Measurements from ENCODE around the gene SPN. TPM values are rescaled to one million over a fixed set of nuclear protein-coding genes. Genes with fewer than 3 reads are reported as not detected.
A peak's percentile ranks its signal among the peaks of the same experiment; 100 is the strongest.
"Not testable (repeated sequence)": the region's sequence is repeated elsewhere in the genome, so short reads cannot be mapped to it uniquely, and the experiment has no call there.

SPN gene
- total RNA-seq, 1 donor from 2014 or later = not detected

GRCh38 chr16:29645694-29646187 is 17.3 kb upstream of the SPN start:
- DNase-seq (ENCODE audit: low read depth) = peak; percentile 17

- no peak for DNase-seq (ENCODE audit: low read depth)
Measured at GRCh38 chr16:29646947-29647346, 16.1 kb upstream of the SPN start.

- no peak for DNase-seq (ENCODE audit: low read depth)
Measured at GRCh38 chr16:29649588-29650494, 13.2 kb upstream of the SPN start.

GRCh38 chr16:29650771-29651170 is 12.3 kb upstream of the SPN start:
- DNase-seq (ENCODE audit: low read depth) = no peak

GRCh38 chr16:29651774-29652349 is 11.2 kb upstream of the SPN start:
- DNase-seq (ENCODE audit: low read depth) = no peak

- no peak for DNase-seq (ENCODE audit: low read depth)
Measured at GRCh38 chr16:29653471-29653870, 9.6 kb upstream of the SPN start.

- DNase-seq (ENCODE audit: low read depth) = not testable (repeated sequence)
Measured at GRCh38 chr16:29653890-29654289, 9.2 kb upstream of the SPN start.

- no peak for DNase-seq (ENCODE audit: low read depth)
Measured at GRCh38 chr16:29656688-29657523, 6.1 kb upstream of the SPN start.

- DNase-seq (ENCODE audit: low read depth) = no peak
Measured at GRCh38 chr16:29658705-29659104, 4.3 kb upstream of the SPN start.

- DNase-seq (ENCODE audit: low read depth) = no peak
Measured at GRCh38 chr16:29662000-29662728, 883 bp upstream of the SPN start.

- DNase-seq (ENCODE audit: low read depth) = no peak
Measured at GRCh38 chr16:29662729-29663015, 375 bp upstream of the SPN start.

GRCh38 chr16:29663807-29664090 is 702 bp downstream of the SPN start:
- no peak for DNase-seq (ENCODE audit: low read depth)

- no peak for DNase-seq (ENCODE audit: low read depth)
Measured at GRCh38 chr16:29664091-29664921, 1.3 kb downstream of the SPN start.

GRCh38 chr16:29665294-29666077 is 2.4 kb downstream of the SPN start:
- no peak for DNase-seq (ENCODE audit: low read depth)

GRCh38 chr16:29667322-29667610 is 4.2 kb downstream of the SPN start:
- not testable (repeated sequence) for DNase-seq (ENCODE audit: low read depth)

- no peak for DNase-seq (ENCODE audit: low read depth)
Measured at GRCh38 chr16:29667755-29668154, 4.7 kb downstream of the SPN start.

GRCh38 chr16:29668267-29668666 is 5.2 kb downstream of the SPN start:
- DNase-seq (ENCODE audit: low read depth) = no peak

GRCh38 chr16:29673501-29673900 is 10.5 kb downstream of the SPN start:
- DNase-seq (ENCODE audit: low read depth) = no peak

- peak; percentile 94 for DNase-seq (ENCODE audit: low read depth)
Measured at GRCh38 chr16:29674188-29674587, 11.1 kb downstream of the SPN start.

All from myocyte (in vitro differentiated cells).